OCI-LY3 (cell line): ENCODE measurements around the gene MS4A4E.

Experiments
- H2AFZ ChIP-seq: fragments of 200-600, 300-600 bp; shearing (Covaris generic); 2 replicates; pipeline ENCODE4 v1.6.0; 2014; ENCODE audit warnings: antibody characterized with exemption, low read depth, low read length
- H3K27ac ChIP-seq: fragments of 200-600, 300-600 bp; sonication (generic); 2 replicates; pipeline ENCODE4 v1.5.1; 2014; ENCODE audit warnings: mild to moderate bottlenecking, low read length, moderate library complexity, mixed read lengths
- H3K27me3 ChIP-seq: fragments of 200-600, 300-600 bp; sonication (generic); 2 replicates; pipeline ENCODE4 v1.6.1; 2014; ENCODE audit warnings: low read depth, low read length, mixed read lengths
- H3K36me3 ChIP-seq: fragments of 200-600, 300-600 bp; sonication (generic); replicated peaks from 2 replicates; pipeline ENCODE3; 2014; ENCODE audit warnings: low read depth, low read length, mixed read lengths
- H3K4me1 ChIP-seq: fragments of 300-600, 200-600 bp; sonication (generic); 2 replicates; pipeline ENCODE4 v1.6.1; 2014; ENCODE audit warnings: low read length, mixed read lengths
- H3K4me2 ChIP-seq: fragments of 200-600, 300-600 bp; sonication (generic); 2 replicates; pipeline ENCODE4 v1.6.1; 2014; ENCODE audit warnings: low read length, mixed read lengths
- H3K4me3 ChIP-seq: fragments of 300-600, 200-600 bp; sonication (generic); 2 replicates; pipeline ENCODE4 v1.5.1; 2014; ENCODE audit warnings: antibody characterized with exemption, mild to moderate bottlenecking, low read length, moderate library complexity
- H3K79me2 ChIP-seq: fragments of 300-600, 200-600 bp; shearing (Covaris generic); 2 replicates; pipeline ENCODE4 v1.6.1; 2014; ENCODE audit warnings: mild to moderate bottlenecking, low read length, mixed read lengths
- H3K9ac ChIP-seq: fragments of 300-600, 200-600 bp; shearing (Covaris generic); 2 replicates; pipeline ENCODE4 v1.6.0; 2014; ENCODE audit warnings: mild to moderate bottlenecking, low read length, moderate library complexity
- H3K9me3 ChIP-seq: fragments of 200-600, 300-600 bp; shearing (Covaris generic); 2 replicates; pipeline ENCODE4 v1.6.1; 2014; ENCODE audit warnings: low read length, mixed read lengths; ENCODE audit not compliant: insufficient read depth
- H4K20me1 ChIP-seq: fragments of 200-600, 300-600 bp; sonication (generic); 2 replicates; pipeline ENCODE4 v1.6.1; 2016; ENCODE audit warnings: low read length, mixed read lengths; ENCODE audit not compliant: insufficient read depth
- EZH2phosphoT487 ChIP-seq: fragments of 200-600 bp; shearing (Covaris generic); IDR thresholded peaks from 2 replicates; pipeline ENCODE4 v1.6.1; 2018; ENCODE audit warnings: antibody characterized with exemption, mixed run types, low read depth
- TF ChIP-seq, protein P1 (sequence below): fragments of 200-600, 300-600 bp; sonication (generic); IDR thresholded peaks from 2 replicates; pipeline ENCODE4 v1.5.1; 2014; ENCODE audit warnings: antibody characterized with exemption, low read length, low read depth

MS4A4E gene

DNA sequence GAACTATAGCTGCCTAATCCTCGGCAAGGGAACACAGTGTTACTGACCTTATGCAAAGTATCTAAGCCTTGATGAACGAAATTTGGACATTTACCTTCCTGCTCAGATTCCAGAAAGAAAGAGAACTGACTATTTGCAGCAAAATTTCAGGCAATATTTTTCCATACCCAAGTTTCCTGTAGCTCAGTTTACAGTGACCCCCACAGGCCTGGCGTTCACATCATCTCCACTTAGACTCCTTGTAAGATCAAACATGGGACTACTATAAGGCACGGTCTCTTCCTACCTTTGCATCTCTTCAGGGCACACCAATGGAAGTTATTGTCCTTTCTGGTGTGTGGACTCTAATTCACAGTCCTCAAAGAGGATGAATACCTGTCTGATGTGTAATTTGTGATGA is 81.2 kb downstream of the MS4A4E start:
- no peak overlapping the region for H3K4me3 ChIP-seq
- no peaks in the 10 kb centered on the region for H4K20me1 ChIP-seq
- H3K27ac ChIP-seq, result no peak overlapping the region
- peaks cover 9% of the 10 kb centered on the region; the same call in 1 of the 2 replicates for H3K27me3 ChIP-seq
- TF ChIP-seq, protein P1, sequence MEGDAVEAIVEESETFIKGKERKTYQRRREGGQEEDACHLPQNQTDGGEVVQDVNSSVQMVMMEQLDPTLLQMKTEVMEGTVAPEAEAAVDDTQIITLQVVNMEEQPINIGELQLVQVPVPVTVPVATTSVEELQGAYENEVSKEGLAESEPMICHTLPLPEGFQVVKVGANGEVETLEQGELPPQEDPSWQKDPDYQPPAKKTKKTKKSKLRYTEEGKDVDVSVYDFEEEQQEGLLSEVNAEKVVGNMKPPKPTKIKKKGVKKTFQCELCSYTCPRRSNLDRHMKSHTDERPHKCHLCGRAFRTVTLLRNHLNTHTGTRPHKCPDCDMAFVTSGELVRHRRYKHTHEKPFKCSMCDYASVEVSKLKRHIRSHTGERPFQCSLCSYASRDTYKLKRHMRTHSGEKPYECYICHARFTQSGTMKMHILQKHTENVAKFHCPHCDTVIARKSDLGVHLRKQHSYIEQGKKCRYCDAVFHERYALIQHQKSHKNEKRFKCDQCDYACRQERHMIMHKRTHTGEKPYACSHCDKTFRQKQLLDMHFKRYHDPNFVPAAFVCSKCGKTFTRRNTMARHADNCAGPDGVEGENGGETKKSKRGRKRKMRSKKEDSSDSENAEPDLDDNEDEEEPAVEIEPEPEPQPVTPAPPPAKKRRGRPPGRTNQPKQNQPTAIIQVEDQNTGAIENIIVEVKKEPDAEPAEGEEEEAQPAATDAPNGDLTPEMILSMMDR, result no peak
- no peak for TF ChIP-seq EZH2phosphoT487
- no peaks in the 10 kb centered on the region for H3K4me1 ChIP-seq
- H3K79me2 ChIP-seq, result no peaks in the 10 kb centered on the region
- H3K9ac ChIP-seq, result no peak overlapping the region
- no peaks in the 10 kb centered on the region for H3K36me3 ChIP-seq
- no peak overlapping the region for H3K4me2 ChIP-seq
- H3K9me3 ChIP-seq, result peaks cover 4% of the 10 kb centered on the region; the same call in 1 of the 2 replicates
- H2AFZ ChIP-seq, result no peak overlapping the region

DNA sequence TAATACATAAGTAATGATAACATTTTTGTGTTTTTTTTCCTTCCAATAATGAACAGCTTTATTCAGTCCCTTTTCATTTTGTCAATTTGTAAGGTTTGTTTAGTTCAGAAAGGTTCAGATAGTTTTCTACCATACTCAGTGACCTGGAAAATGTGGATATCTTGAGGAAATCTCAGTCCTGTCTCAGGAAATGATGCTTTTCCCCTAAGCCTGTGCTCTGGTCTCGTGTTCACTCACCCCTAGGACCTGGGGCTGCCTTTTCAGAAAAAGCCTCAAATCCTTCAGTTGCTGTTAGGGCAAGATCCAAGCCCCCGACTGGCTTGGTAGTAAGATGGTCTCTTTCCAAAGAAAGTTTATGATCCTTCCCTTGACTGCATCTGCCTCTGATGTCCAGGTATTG is 81.8 kb downstream of the MS4A4E start:
- H2AFZ ChIP-seq, result no peak overlapping the region
- TF ChIP-seq, protein P1, result no peak
- no peak for TF ChIP-seq EZH2phosphoT487

DNA sequence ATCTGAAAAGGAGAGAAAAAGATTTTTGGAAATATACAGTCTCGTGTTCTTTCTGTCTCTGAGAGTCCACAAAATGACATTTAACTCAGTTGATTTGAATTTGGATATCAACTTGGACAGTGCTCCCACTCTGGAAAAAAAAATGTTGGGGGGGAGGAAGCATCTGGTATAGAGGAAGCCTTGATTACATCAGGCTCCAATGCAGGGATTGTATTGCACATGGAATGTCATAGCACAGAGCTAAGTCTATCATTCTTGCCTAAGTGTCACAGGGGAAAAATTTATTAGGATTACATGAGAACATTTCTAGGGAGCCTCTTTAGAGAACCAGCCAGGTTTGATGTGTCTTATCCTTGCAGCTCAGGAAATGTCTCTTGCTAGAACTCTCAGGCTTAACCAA is 83.1 kb downstream of the MS4A4E start:
- no peaks in the 10 kb centered on the region for H3K79me2 ChIP-seq
- H3K4me3 ChIP-seq, result no peak overlapping the region
- no peaks in the 10 kb centered on the region for H3K4me1 ChIP-seq
- TF ChIP-seq, protein P1, result no peak
- no peak for TF ChIP-seq EZH2phosphoT487
- no peak overlapping the region for H3K4me2 ChIP-seq
- no peak overlapping the region for H3K9ac ChIP-seq
- H2AFZ ChIP-seq, result no peak overlapping the region
- no peaks in the 10 kb centered on the region for H3K36me3 ChIP-seq
- H3K9me3 ChIP-seq, result no peaks in the 10 kb centered on the region
- no peak overlapping the region for H3K27ac ChIP-seq
- no peaks in the 10 kb centered on the region for H4K20me1 ChIP-seq
- H3K27me3 ChIP-seq, result peaks cover 9% of the 10 kb centered on the region; the same call in 1 of the 2 replicates

More for the DNA sequence above, 81.8 kb downstream of the MS4A4E start:
- peaks cover 9% of the 10 kb centered on the region; the same call in 1 of the 2 replicates for H3K27me3 ChIP-seq
- H3K36me3 ChIP-seq, result no peaks in the 10 kb centered on the region
- no peaks in the 10 kb centered on the region for H3K4me1 ChIP-seq
- H3K9me3 ChIP-seq, result peaks cover 4% of the 10 kb centered on the region; the same call in 1 of the 2 replicates
- no peak overlapping the region for H3K4me3 ChIP-seq
- H3K4me2 ChIP-seq, result no peak overlapping the region
- no peak overlapping the region for H3K9ac ChIP-seq
- no peaks in the 10 kb centered on the region for H3K79me2 ChIP-seq
- H3K27ac ChIP-seq, result no peak overlapping the region
- no peaks in the 10 kb centered on the region for H4K20me1 ChIP-seq

DNA sequence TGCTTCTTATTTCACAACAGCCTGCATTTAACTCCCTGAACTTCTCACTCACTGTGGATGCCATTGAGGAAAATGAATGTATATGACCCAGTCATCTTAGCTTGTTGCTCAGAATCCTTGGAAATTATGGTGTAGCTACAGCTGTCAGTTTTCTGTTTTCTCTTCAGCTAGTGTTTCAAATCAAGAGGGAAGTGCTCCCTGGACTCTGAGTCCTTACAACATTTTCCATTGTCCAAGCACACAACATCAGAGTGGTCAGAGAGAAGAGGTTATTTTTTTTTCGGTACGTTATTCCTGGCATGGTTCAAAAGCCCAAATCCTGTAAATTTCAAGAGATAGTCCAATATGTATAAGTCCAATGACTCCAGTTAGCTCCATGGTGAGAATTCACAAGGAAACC is 83.7 kb downstream of the MS4A4E start:
- Histone ChIP-seq H3K27ac (no peak overlapping the region), H3K9ac (no peak overlapping the region), H3K79me2 (no peaks in the 10 kb centered on the region), H2AFZ (no peak overlapping the region), H3K4me3 (no peak overlapping the region), H3K9me3 (no peaks in the 10 kb centered on the region), H4K20me1 (no peaks in the 10 kb centered on the region), H3K4me2 (no peak overlapping the region), H3K4me1 (no peaks in the 10 kb centered on the region), H3K36me3 (no peaks in the 10 kb centered on the region), H3K27me3 (peaks cover 9% of the 10 kb centered on the region; the same call in 1 of the 2 replicates)
- TF ChIP-seq, protein P1, result no peak
- TF ChIP-seq EZH2phosphoT487, result no peak
